Erythroblast (primary cell): ENCODE measurements around the gene TAF11.

ENCODE experiments used
- GATA1 ChIP-seq: IDR thresholded peaks from 2 replicates; pipeline ENCODE4 v1.6.1; 2011; ENCODE audit warnings: low read depth, mild to moderate bottlenecking, control low read depth, low read length, moderate library complexity
- POLR2A ChIP-seq: IDR thresholded peaks from 2 replicates; pipeline ENCODE4 v1.6.1; 2011; ENCODE audit warnings: mild to moderate bottlenecking, low read length

GRCh38 chr6:34922177-34922663 lies 34.4 kb upstream of the TAF11 start:
- TF ChIP-seq POLR2A (no peak), GATA1 (no peak)
